Measurements from ENCODE around the gene FOXA2.
"Not testable (repeated sequence)": the region's sequence is repeated elsewhere in the genome, so short reads cannot be mapped to it uniquely, and the experiment has no call there.

The FOXA2 gene

DNA sequence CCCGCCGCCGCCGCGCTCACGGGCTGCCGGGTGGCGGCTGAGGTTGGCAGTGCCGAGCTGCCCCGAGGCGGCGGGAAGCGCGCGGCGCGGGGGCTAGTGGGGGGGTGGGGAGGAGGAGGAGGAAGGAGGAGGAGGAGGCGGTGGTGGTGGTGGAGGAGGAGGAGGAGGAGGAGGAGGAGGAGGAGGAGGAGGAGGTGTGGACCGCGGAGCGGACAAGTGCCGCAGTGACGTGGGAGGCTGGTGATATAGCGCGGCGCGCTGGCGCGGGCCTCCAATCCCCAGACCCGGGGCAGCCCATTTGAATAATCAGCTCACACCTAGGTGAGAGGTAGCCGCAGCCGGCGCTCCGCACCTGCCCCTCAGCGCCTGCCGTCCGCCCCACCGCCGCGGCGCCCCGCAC is at the start of gene FOXA2:
FOXA2 (minus strand) TSS at position 51 of the 400 bp plus-strand sequence. CDS start 294 bp downstream, outside the sequence.
- DNase-seq, result no peak

- no peak for DNase-seq
Observed at GRCh38 chr20:22630701-22631100, 46.3 kb upstream of the FOXA2 start.

DNA sequence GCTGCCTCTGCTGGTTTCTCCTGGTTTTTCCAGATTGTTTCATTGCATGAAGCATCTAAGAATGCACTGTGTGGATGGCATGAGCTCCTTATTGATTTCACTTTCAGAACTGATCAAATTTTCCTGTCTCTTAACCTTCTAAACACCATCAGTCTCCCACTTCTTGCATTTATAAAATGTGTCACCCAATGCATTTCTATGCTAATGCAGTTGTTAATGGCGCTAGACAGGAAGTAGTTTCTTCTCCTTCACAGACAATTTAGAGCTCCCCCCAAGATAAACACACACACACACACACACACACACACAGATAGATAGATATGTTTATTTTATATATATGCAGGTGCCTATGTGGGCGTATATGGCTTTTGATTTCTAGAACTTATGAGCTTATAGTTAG is 45.6 kb upstream of the FOXA2 start:
- no peak for DNase-seq

GRCh38 chr20:22629447-22629846 is 45.1 kb upstream of the FOXA2 start:
- no peak for DNase-seq

GRCh38 chr20:22626496-22626895 is 42.1 kb upstream of the FOXA2 start:
- DNase-seq, result no peak

- DNase-seq, result no peak
Observed at GRCh38 chr20:22623211-22623610, 38.8 kb upstream of the FOXA2 start.

DNA sequence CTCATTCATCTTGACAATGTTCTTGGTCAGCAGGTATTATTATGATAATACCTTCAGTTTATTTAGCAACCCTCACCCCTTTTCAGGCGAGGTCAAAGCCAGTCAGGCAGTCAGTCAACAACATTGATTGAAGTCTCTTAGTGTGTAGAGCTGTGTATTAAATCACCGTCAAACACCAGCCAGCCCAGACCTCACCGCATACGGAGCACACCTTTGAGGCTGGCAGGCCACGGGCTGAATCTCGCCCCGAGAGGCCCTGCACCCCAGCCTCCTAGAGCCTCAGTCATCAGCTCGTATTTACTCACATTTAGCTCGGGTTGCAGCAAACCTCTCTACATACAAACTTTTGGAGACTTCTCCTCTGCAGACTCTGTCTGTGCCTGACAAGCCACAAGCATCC is 36.0 kb upstream of the FOXA2 start:
- no peak for DNase-seq

- DNase-seq, result no peak
Observed at GRCh38 chr20:22619806-22620205, 35.4 kb upstream of the FOXA2 start.

DNA sequence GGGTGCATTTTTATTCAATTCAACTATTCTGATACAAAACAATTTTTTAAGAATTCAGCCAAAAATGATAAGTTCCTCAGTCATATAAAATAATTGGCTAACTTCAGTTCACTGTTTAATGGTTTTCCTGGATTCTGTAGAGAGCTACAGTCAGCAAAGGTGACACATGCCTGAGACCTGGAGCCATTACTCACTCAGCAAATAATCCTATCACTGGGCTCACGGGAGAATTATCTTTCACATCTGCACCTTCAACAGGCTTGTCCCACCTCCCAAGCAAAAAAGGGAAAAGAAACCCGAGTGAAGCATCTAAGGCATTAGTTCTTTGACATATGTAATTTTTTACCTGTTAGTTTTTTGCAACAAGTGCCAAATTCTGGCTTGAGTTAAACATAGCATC is 34.9 kb upstream of the FOXA2 start:
- no peak for DNase-seq

- DNase-seq, result no peak
Observed at GRCh38 chr20:22617160-22617559, 32.8 kb upstream of the FOXA2 start.

- DNase-seq, result no peak
Observed at GRCh38 chr20:22616551-22616950, 32.2 kb upstream of the FOXA2 start.

DNA sequence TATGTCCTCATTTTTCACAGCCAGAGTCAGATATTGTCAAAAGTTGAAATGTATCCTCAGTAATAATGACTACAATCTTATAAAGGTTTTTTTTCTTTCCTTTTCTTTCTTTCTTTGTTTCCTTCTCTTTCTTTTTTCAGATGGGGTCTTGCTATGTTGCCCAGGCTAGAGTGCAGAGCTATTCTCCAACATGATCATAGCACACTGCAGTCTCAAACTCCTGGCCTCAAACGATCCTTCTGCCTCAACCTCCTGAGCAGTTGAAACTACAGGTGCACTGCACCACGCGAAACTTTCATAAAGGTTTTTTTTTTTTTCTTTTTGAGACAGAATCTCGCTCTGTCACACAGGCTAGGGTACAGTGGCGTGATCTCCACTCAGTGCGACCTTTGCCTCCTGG is 31.1 kb upstream of the FOXA2 start:
- no peak for DNase-seq

GRCh38 chr20:22611636-22612035 is 27.3 kb upstream of the FOXA2 start:
- DNase-seq, result no peak

- no peak for DNase-seq
Observed at GRCh38 chr20:22607695-22608094, 23.3 kb upstream of the FOXA2 start.

- DNase-seq, result no peak
Observed at GRCh38 chr20:22604815-22605214, 20.4 kb upstream of the FOXA2 start.

- no peak for DNase-seq
Observed at GRCh38 chr20:22601361-22602141, 17.2 kb upstream of the FOXA2 start.

- DNase-seq, result not testable (repeated sequence)
Observed at GRCh38 chr20:22599258-22599657, 14.9 kb upstream of the FOXA2 start.

GRCh38 chr20:22597303-22597702 is 12.9 kb upstream of the FOXA2 start:
- no peak for DNase-seq

DNA sequence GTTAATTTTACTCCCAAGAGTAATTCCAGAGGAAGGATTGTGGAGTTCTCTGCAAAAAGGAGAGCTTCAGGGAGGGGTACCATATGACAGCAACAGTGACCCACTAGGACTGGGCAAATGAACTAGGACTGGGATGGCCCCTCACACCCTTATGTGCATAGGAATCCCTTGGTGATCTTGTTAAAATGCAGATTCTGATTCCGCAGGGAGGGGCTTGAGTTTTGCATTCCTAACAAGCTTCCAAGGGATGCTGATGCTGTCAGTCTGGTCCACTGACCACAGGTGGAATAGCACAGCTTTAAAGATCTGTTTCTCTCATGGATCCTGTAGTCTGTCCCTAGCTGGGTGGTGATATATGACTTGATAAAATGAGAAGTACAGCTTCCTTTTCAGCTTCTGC is 6.3 kb upstream of the FOXA2 start:
- no peak for DNase-seq

DNA sequence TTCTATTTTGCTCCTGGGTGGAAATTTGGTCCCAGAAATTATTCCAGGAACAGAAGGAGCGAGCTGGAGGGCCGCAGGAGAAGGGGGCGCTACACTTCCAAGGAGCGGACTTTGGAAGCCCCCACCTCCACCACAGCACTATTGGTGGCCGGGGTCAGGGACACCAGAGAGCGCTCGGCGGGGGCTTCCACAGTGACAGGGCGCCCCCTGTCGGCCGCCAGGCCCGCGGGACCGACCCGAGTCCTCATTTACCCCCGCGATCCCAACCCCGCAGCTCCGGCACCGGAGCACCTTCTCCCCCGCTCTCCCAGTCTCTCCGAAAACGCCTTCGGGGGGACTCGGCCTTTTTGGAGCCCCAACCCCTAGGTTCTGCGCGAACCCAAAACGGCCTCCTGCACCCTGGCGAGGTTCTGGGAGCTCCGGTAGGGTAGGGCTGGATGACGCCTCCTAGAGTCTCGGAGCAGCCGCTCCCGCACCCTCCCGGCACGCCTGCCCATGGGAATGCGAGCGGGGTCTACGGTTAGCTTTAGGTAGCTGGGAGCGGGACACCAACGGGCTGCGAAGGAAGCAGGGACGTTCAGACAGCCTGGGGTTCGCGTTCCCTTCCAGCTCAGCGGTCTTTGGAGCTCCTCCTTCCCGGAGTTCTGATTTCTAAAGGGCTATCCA is 2.4 kb upstream of the FOXA2 start:
- peak; percentile 12 for DNase-seq

DNA sequence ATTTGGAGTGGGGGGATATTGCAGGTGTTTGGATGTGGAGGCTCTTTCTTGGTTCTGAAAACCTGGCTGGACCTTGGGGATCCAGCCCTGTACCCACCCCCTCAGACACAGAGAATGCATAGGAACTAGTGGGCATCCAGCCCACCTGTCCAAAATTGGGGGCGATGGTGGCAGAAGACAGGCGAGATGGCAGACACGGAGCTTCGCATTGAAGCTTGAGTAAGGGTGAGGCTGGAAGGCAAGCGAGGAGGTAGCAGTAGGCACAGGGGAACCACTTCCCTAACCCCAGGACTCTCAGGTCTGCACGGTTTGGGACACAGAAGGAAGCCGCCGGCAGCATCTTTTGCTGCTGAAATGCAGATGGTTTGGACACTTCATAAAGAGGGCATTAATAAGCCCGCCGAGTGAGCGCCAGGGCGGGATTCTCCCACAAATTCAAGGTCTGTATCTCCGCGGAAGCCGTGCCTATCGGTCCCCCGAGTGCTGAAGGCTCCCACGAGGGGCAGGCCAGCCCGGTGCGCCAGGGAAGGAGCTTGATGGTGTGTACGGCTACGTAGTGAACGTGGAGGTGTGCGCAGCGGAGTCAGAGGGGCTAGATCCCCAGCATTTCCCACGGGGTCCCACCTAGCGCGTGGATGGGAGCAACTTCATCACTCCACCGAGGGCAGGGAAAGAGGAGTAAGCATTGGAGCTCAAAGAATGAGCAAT is 1.6 kb upstream of the FOXA2 start:
- DNase-seq, result no peak

- no peak for DNase-seq
Observed at GRCh38 chr20:22584922-22585785, 782 bp upstream of the FOXA2 start.

Data from activated CD4-positive, alpha-beta T cell treated with anti-CD3 and anti-CD28 coated beads, Interleukin-2, amount 50 U/mL, for 16 hours (primary cell).